VCaP (cell line): Measurements from ENCODE around the gene TIMM50.
A peak's percentile ranks its signal among the peaks of the same experiment; 100 is the strongest.

Experiments used
- H3K27ac ChIP-seq: fragments of 450-650 bp; 2 replicates; pipeline ENCODE4 v1.5.1; 2017
- TF ChIP-seq, protein P1 (sequence below): fragments of 450-650 bp; conservative IDR thresholded peaks from 2 replicates; pipeline ENCODE4 v1.5.1; 2017; ENCODE audit warnings: mild to moderate bottlenecking, moderate library complexity

Gene TIMM50

DNA sequence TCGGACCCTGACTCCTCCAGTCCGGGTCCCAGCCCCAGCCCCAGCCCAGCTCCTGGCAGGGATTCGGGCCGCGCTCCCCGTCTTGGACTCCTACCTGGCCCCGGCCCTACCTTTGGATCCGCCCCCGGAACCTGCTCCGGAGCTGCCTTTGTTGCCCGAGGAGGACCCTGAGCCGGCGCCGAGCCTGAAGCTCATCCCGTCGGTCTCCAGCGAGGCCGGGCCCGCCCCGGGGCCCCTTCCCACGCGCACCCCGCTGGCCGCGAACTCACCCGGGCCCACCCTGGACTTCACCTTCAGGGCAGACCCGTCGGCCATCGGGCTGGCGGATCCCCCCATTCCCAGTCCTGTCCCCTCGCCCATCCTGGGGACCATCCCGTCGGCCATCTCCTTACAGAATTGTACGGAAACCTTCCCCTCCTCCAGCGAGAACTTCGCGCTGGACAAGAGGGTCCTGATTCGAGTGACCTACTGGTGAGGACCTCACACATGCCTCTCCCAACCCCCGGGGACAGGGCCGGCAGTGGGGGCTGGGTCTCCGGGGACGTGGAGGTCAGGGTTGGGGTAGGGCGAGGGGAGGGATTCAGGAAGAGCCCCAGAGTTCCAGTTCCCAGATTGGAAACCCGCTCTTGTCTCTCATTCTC is 35.0 kb downstream of the TIMM50 start:
- peak overlapping the region; percentile 44; the same call in 1 of the 2 replicates for H3K27ac ChIP-seq
- TF ChIP-seq, protein P1, sequence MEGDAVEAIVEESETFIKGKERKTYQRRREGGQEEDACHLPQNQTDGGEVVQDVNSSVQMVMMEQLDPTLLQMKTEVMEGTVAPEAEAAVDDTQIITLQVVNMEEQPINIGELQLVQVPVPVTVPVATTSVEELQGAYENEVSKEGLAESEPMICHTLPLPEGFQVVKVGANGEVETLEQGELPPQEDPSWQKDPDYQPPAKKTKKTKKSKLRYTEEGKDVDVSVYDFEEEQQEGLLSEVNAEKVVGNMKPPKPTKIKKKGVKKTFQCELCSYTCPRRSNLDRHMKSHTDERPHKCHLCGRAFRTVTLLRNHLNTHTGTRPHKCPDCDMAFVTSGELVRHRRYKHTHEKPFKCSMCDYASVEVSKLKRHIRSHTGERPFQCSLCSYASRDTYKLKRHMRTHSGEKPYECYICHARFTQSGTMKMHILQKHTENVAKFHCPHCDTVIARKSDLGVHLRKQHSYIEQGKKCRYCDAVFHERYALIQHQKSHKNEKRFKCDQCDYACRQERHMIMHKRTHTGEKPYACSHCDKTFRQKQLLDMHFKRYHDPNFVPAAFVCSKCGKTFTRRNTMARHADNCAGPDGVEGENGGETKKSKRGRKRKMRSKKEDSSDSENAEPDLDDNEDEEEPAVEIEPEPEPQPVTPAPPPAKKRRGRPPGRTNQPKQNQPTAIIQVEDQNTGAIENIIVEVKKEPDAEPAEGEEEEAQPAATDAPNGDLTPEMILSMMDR = no peak

DNA sequence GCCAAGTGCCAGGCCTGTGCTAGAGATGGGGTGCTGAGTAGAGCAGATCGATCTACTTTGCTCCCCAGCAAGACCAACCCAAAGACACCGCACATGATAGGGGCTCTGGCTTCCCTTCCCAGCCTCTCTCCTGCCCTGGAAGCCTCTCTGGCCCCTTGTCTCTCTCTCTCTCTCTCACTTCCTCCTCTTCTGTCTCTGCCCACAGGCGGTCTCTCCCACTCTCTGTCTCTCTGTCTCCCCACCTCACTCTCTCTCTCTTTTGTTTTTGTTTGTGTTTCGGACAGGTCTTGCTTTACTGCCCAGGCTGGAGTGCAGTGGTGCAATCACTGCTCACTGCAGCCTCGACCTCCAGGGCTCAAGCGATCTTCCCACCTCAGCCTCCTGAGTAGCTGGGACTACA is 35.6 kb downstream of the TIMM50 start:
- no peak overlapping the region for H3K27ac ChIP-seq
- TF ChIP-seq, protein P1 = no peak

DNA sequence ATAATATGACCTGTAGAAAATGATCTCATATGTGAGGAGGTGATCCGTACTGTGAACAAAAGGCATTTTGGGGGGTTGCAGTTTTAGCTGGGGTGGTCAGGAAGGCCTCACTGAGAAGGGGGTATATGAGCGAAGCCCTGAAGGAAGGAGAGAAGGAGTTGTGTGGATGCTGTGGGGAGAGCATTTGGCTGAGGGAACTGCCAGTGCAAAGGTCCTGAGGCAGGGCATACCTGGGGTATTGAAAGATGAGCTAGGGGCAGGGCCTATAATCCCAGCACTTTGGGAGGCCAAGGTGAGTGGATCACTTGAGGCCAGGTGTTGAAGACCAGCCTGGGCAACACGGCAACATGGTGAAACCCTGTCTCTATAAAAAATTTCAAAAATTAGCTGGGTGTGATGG is 36.8 kb downstream of the TIMM50 start:
- TF ChIP-seq, protein P1 = no peak
- no peak overlapping the region for H3K27ac ChIP-seq

DNA sequence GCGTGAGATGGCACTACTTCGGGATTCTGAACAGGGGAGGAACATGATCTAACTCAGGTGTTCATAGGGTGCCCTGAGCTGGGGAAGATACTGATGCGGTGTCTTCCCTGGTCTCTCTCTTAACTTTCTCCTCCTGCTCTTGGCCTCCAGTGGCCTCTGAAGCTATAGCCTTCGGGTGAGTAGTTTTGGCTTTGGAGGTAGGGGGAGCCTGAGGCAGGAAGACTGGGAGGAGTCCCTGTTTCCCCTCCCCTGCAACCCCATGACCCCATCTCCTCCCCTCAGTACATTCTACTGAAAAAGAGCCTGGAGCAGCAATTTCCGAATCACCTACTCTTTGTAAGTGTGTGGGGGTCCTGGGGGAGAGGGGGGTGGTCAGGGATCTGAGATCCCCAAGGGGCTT is 37.8 kb downstream of the TIMM50 start:
- TF ChIP-seq, protein P1 = no peak
- no peak overlapping the region for H3K27ac ChIP-seq

DNA sequence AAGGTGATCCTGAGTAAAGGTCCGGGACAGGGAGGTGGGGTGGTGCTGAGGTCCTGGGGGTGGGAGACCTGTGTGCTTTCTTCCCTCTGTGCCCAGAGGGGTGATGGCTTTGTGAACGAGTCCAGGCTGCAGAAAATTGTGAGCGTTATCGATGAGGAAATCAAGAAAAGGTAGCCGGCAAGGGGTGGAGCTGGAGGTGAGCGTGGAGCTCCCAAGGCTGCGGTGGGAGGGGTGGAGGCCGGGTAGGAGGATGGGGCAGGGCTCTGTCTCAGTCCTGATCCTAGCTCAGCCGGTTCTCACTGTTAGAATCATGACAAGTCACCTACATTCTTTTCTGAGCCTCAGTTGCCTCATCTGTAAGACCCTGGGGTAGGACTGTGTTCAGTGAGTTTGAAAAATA is 38.3 kb downstream of the TIMM50 start:
- H3K27ac ChIP-seq = no peak overlapping the region
- TF ChIP-seq, protein P1 = no peak

DNA sequence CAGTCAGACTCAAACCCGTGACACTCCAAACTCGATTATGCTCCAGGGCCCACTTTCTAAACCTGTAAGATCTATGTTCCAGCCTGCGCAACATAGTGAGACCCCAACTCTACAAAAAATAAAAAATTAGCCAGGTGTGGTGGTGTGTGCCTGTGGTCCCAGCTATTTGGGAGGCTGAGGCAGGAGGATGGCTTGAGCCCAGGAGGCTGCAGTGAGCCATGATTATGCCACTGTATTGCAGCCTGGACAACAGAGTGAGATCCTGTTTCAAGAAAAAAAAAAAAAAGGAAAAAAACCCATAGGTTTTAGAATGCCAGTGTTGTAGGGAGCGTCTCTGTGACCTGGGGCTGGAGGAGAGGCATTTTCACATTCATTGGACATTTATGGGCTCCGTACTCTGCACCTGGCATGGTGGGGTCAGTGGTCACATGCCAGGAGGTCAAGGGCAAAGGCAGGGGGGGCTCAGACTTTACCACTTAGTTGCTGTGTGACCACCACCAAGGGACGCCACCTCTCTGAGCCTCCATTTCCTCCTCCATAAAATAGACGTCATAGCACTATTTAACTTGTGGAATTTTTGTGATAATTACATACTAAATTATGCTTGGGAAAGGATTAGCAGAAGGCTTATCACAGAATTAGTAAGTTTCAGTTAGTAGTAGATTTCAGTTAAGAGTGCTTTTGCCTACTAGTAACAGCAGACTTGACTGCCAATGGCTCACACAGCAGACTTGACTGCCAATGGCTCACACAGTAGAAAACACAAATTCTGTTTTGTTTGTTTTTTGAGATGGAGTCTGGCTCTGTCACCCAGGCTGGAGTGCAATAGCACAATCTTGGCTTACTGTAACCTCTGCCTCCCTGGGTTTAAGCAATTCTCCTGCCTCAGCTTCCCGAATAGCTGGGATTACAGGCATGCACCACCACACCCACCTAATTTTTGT is 40.2 kb downstream of the TIMM50 start:
- no peak overlapping the region for H3K27ac ChIP-seq
- TF ChIP-seq, protein P1 = no peak

DNA sequence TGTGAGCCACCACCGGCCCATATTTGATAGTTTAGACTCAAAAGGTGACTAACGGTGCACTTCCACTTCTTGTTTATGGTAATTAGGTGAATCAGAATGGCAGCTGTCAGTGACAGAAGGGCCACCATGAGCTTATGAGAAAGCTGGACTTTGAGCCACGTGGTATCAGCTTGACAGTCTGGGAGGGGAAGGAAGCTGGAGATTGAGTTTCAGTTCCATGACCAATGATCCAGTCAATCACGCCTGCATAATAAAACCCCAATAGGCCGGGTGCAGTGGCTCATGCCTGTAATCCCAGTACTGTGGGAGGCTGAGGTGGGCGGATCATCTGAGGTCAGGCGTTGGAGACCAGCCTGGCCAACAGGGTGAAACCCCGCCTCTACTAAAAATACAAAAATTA is 43.9 kb downstream of the TIMM50 start:
- H3K27ac ChIP-seq = no peak overlapping the region
- TF ChIP-seq, protein P1 = no peak
